Activated CD8-positive, alpha-beta memory T cell treated with anti-CD3 and anti-CD28 coated beads, Interleukin-2, amount 50 U/mL, for 1 hour (primary cell): Measurements from ENCODE around the gene CASR.
"Not testable (repeated sequence)": the region's sequence is repeated elsewhere in the genome, so short reads cannot be mapped to it uniquely, and the experiment has no call there.

Source experiments
- DNase-seq: peaks from one replicate; pipeline ENCODE4 v3.0.0-alpha.2; 2020; ENCODE audit errors: extremely low read depth

CASR gene

GRCh38 chr3:122183521-122183892, at the start of gene CASR:
Gene CASR, plus strand, starts transcription at chr3:122183668. Its CDS starts 70,522 bp downstream, at chr3:122254190.
- DNase-seq: no peak

- DNase-seq: no peak
Measured at GRCh38 chr3:122146466-122146865, 37.0 kb upstream of the CASR start.

- DNase-seq: no peak
Measured at GRCh38 chr3:122148941-122149627, 34.4 kb upstream of the CASR start.

GRCh38 chr3:122151480-122151879, 32.0 kb upstream of the CASR start:
- DNase-seq: no peak

GRCh38 chr3:122164983-122165382, 18.5 kb upstream of the CASR start:
- DNase-seq: not testable (repeated sequence)

- no peak for DNase-seq
Measured at GRCh38 chr3:122167630-122168029, 15.8 kb upstream of the CASR start.

- no peak for DNase-seq
Measured at GRCh38 chr3:122168044-122168443, 15.4 kb upstream of the CASR start.

GRCh38 chr3:122169911-122170310, 13.6 kb upstream of the CASR start:
- DNase-seq: no peak

GRCh38 chr3:122171361-122171760, 12.1 kb upstream of the CASR start:
- not testable (repeated sequence) for DNase-seq

- DNase-seq: no peak
Measured at GRCh38 chr3:122178711-122179110, 4.8 kb upstream of the CASR start.

GRCh38 chr3:122183893-122184590, 574 bp downstream of the CASR start:
- no peak for DNase-seq

- DNase-seq: no peak
Measured at GRCh38 chr3:122184591-122184929, 1.1 kb downstream of the CASR start.

- DNase-seq: no peak
Measured at GRCh38 chr3:122186372-122186771, 2.9 kb downstream of the CASR start.

- DNase-seq: no peak
Measured at GRCh38 chr3:122188737-122189136, 5.3 kb downstream of the CASR start.

GRCh38 chr3:122189357-122189756, 5.9 kb downstream of the CASR start:
- DNase-seq: no peak

GRCh38 chr3:122190525-122190924, 7.1 kb downstream of the CASR start:
- no peak for DNase-seq

- no peak for DNase-seq
Measured at GRCh38 chr3:122198966-122199365, 15.5 kb downstream of the CASR start.

GRCh38 chr3:122199552-122199951, 16.1 kb downstream of the CASR start:
- DNase-seq: no peak

GRCh38 chr3:122200661-122201060, 17.2 kb downstream of the CASR start:
- no peak for DNase-seq

- not testable (repeated sequence) for DNase-seq
Measured at GRCh38 chr3:122201476-122201875, 18.0 kb downstream of the CASR start.

- no peak for DNase-seq
Measured at GRCh38 chr3:122208579-122208978, 25.1 kb downstream of the CASR start.

- no peak for DNase-seq
Measured at GRCh38 chr3:122213650-122214049, 30.2 kb downstream of the CASR start.

- no peak for DNase-seq
Measured at GRCh38 chr3:122214711-122215110, 31.2 kb downstream of the CASR start.
